ENCODE measurements around the gene CDH13. TPM values are rescaled to one million over a fixed set of nuclear protein-coding genes. Genes with fewer than 3 reads are reported as not detected.

Gene CDH13
- total and polyA plus RNA-seq, 2 of the 8 experiments (the other 6 are each of a cell fraction or from before 2014, with no cell fraction given): 2.3 to 2.4 TPM

DNA sequence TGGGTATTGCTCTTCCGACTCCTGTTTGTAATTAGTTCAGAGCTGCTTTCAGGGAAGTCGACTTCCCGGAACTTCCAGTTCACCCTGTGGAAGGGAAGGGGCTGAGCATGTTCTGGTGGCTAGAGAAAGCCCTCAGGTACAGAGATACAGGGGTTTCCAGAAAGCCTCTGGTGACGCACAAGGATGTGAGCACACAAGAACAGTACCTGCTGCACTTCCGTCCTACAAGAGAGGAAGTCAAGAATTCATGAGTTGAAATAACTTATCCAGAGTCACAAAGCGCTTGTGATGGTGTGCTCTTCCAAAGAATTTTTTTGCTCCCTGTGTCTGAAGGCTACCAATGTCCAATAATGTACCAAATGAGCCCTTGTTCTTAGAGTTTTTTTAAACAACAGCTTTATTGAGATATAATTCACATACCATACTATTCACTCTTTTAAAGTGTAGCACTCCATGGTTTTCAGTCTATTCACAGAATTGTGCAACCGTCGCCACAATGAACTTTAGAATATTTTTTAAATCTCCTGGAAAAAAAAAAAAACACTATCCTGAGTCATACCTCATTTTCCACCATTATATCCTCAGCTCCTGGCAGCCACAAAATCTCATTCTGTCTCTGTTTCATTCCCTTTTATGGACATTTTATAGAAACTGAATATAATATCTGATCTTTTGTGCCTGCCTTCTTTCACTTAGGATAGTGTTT, 327.6 kb downstream of the CDH13 start (continued):
- TF ChIP-seq CHD7 (IDR thresholded peaks at IDR 0.05; ENCODE audit: insufficient replicate concordance, low read length): no peak
- no peak for TF ChIP-seq RNF2 (IDR thresholded peaks at IDR 0.05; ENCODE audit: borderline replicate concordance, low read depth, low read length, missing control alignments, poor library complexity, severe bottlenecking)
- TF ChIP-seq ZNF274 (IDR thresholded peaks at IDR 0.05; ENCODE audit: borderline replicate concordance, extremely low read depth, low read length): no peak
- no peak for TF ChIP-seq CHD2 (IDR thresholded peaks at IDR 0.05; ENCODE audit: low read length)
- TF ChIP-seq PHF8 (conservative IDR thresholded peaks at IDR 0.05; ENCODE audit: low read depth, low read length): no peak
